Endodermal cell (in vitro differentiated cells): ENCODE measurements around the gene ARHGAP31. TPM values are rescaled to one million over a fixed set of nuclear protein-coding genes. Genes with fewer than 3 reads are reported as not detected.
"Not testable (repeated sequence)": the region's sequence is repeated elsewhere in the genome, so short reads cannot be mapped to it uniquely, and the experiment has no call there.

Experiments
- DNase-seq: peaks from one replicate; pipeline ENCODE4 v3.0.0-alpha.2; 2017
- H3K27ac ChIP-seq: 2 replicates; pipeline ENCODE4 v1.5.1; 2013; ENCODE audit warnings: mild to moderate bottlenecking, low read depth, low read length, moderate library complexity
- H3K27me3 ChIP-seq: 2 replicates; pipeline ENCODE4 v1.6.1; 2013; ENCODE audit warnings: mild to moderate bottlenecking, low read length, moderate library complexity; ENCODE audit not compliant: insufficient read depth, control insufficient read depth, poor library complexity, severe bottlenecking
- H3K36me3 ChIP-seq: 2 replicates; pipeline ENCODE4 v1.7.0; 2013; ENCODE audit warnings: mild to moderate bottlenecking, low read length, moderate library complexity; ENCODE audit not compliant: control insufficient read depth, insufficient read depth
- H3K4me1 ChIP-seq: one replicate; pipeline ENCODE4 v1.7.0; 2013; ENCODE audit warnings: low read length; ENCODE audit not compliant: control insufficient read depth, insufficient read depth
- H3K4me3 ChIP-seq: 2 replicates; pipeline ENCODE4 v1.5.1; 2013; ENCODE audit warnings: mild to moderate bottlenecking, low read length, moderate library complexity
- H3K9ac ChIP-seq: 2 replicates; pipeline ENCODE4 v1.6.1; 2013; ENCODE audit warnings: mild to moderate bottlenecking, low read length, moderate library complexity; ENCODE audit not compliant: poor library complexity, severe bottlenecking; ENCODE audit errors: extremely low read depth
- H3K9me3 ChIP-seq: 2 replicates; pipeline ENCODE4 v1.6.1; 2013; ENCODE audit warnings: mild to moderate bottlenecking, low read length, moderate library complexity; ENCODE audit not compliant: control insufficient read depth
- H3K27ac Mint-ChIP-seq: 2 replicates; pipeline ENCODE4 v1.8.0; 2020; ENCODE audit warnings: mixed read lengths
- H3K27me3 Mint-ChIP-seq: 2 replicates; pipeline ENCODE4 v1.8.0; 2021; ENCODE audit warnings: mild to moderate bottlenecking, mixed read lengths; ENCODE audit not compliant: insufficient read depth
- H3K36me3 Mint-ChIP-seq: 2 replicates; pipeline ENCODE4 v1.8.0; 2020; ENCODE audit warnings: low read depth, mixed read lengths
- H3K4me1 Mint-ChIP-seq: 2 replicates; pipeline ENCODE4 v1.8.0; 2020; ENCODE audit warnings: mixed read lengths
- H3K4me3 Mint-ChIP-seq: 2 replicates; pipeline ENCODE4 v1.8.0; 2020; ENCODE audit warnings: mild to moderate bottlenecking, moderate library complexity, mixed read lengths
- H3K9me3 Mint-ChIP-seq: 2 replicates; pipeline ENCODE4 v1.8.0; 2020; ENCODE audit warnings: mild to moderate bottlenecking, mixed read lengths
- WGBS, 2 experiments: methylation state at CpG; one replicate each; pipeline versions ENCODE4 v1.1.5 to v1.1.7; 2013; ENCODE audit warnings: missing lambda C conversion rate in 2 of 2, mixed read lengths in 1 of 2; ENCODE audit not compliant: insufficient coverage in 1 of 2, insufficient read length in 1 of 2; 5-methylcytosine and 5-hydroxymethylcytosine counted together
- total RNA-seq, 2 donors: library from RNA; stranded (reverse); fragmentation: NEBNext Ultra II Directional in 1 of 2; extraction: Animal tissue kit (Norgen Biotek cat#: 25700) in 1 of 2; gene quantifications; 2 replicates in 1 of 2; 3 replicates in 1 of 2; pipeline ENCODE4 v1.2.1, GENCODE V29; 2021
- TF ChIP-seq, protein P1 (sequence below): fragments of 200-600 bp; sonication (generic); conservative IDR thresholded peaks from 2 replicates; pipeline ENCODE4 v1.5.0; 2021; ENCODE audit warnings: antibody characterized with exemption, mild to moderate bottlenecking

ARHGAP31 gene
- total RNA-seq, 2 donors from 2014 or later = 2.2 to 2.3 TPM

DNA sequence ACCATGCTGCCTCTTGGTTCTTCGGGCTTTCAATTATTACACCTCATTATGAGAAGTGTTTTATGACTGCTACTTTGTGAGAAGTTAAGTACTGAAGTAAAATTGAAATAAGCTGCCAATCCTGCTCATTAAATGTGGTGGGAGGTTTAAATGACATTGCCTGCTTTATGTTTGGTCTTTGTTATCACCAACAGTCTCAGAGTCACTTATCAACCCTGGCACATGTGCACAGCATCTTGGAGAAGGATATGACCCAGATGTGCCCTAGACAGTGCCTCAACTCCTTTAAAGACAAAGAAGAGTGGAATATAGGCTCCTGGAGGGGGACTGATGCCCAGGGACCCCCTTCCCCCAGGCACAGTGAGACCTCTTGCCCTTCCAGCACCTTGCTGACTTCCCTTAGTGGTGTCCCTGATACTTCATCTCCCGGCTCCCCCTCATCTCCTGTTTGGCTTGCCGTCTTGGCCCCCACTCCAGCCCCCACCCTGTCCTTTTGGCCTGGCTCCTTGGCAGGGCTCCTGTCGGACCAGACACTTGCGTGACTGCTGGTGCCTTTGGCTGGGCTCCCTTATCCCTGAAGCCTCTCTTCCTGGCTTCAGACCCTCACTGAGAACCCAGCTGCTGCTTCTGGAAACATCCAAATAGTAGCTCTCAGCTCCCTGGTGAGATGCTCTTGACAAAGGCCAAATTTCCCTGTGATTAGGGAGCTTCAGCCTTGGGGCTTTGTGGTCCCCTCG, 39.8 kb downstream of the ARHGAP31 start:
- no peaks in the 10 kb centered on the region for H3K36me3 Mint-ChIP-seq
- H3K27me3 Mint-ChIP-seq = no peaks in the 10 kb centered on the region
- H3K4me1 Mint-ChIP-seq = peaks cover 30% of the 10 kb centered on the region
- Histone ChIP-seq H3K27ac (no peak overlapping the region), H3K9ac (no peak overlapping the region), H3K4me3 (no peak overlapping the region), H3K9me3 (no peaks in the 10 kb centered on the region), H3K27me3 (no peaks in the 10 kb centered on the region), H3K4me1 (peaks cover 13% of the 10 kb centered on the region), H3K36me3 (no peaks in the 10 kb centered on the region)
- H3K4me3 Mint-ChIP-seq = no peak overlapping the region
- no peak for DNase-seq
- 90 to 91% methylated on average over 4 to 5 of the region's 6 CpGs for WGBS, 2 experiments
- peaks cover 5% of the 10 kb centered on the region for H3K9me3 Mint-ChIP-seq
- no peak overlapping the region for H3K27ac Mint-ChIP-seq
- TF ChIP-seq, protein P1, sequence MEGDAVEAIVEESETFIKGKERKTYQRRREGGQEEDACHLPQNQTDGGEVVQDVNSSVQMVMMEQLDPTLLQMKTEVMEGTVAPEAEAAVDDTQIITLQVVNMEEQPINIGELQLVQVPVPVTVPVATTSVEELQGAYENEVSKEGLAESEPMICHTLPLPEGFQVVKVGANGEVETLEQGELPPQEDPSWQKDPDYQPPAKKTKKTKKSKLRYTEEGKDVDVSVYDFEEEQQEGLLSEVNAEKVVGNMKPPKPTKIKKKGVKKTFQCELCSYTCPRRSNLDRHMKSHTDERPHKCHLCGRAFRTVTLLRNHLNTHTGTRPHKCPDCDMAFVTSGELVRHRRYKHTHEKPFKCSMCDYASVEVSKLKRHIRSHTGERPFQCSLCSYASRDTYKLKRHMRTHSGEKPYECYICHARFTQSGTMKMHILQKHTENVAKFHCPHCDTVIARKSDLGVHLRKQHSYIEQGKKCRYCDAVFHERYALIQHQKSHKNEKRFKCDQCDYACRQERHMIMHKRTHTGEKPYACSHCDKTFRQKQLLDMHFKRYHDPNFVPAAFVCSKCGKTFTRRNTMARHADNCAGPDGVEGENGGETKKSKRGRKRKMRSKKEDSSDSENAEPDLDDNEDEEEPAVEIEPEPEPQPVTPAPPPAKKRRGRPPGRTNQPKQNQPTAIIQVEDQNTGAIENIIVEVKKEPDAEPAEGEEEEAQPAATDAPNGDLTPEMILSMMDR = no peak

DNA sequence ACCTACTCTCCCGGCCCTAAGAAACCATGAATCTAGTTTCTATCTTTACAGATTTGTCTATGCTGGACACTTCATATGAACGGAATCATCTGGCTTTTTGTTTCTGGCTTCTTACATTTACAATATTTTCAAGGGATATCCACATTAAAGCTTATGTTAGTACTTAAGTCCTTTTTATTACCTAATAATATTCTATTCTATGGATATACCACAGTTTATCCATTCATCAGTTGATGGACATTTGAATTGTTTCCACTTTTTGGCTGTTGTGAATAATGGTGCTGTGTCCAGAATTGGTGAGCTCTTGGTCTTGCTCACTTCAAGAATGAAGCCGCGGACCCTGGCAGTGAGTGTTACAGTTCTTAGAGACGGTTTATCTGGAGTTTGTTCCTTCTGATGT, 42.6 kb downstream of the ARHGAP31 start:
- Mint-ChIP-seq H3K4me1 (peaks cover 8% of the 10 kb centered on the region), H3K4me3 (no peak overlapping the region), H3K9me3 (peaks cover 5% of the 10 kb centered on the region), H3K27me3 (no peaks in the 10 kb centered on the region), H3K36me3 (no peaks in the 10 kb centered on the region), H3K27ac (no peak overlapping the region)
- Histone ChIP-seq H3K27me3 (no peaks in the 10 kb centered on the region), H3K36me3 (no peaks in the 10 kb centered on the region), H3K27ac (no peak overlapping the region), H3K9ac (no peak overlapping the region), H3K4me1 (no peaks in the 10 kb centered on the region), H3K9me3 (no peaks in the 10 kb centered on the region), H3K4me3 (no peak overlapping the region)
- no peak for DNase-seq
- 67 to 82% methylated on average over 3 to 5 of the region's 5 CpGs for WGBS, 2 experiments
- TF ChIP-seq, protein P1 = no peak

DNA sequence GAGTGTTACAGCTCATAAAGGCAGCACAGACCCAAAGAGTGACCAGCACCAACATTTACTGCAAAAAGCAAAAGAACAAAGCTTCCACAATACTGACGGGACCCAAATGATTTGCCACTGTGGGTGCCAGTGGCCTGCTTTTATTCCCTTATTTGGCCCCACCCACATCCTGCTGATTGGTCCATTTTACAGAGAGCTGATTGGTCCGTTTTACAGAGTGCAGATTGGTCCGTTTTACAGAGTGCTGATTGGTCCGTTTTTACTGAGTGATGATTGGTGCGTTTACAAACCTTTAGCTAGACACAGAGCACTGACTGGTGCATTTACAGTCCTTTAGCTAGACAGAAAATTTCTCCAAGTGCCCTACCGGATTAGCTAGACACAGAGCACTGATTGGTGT, 43.2 kb downstream of the ARHGAP31 start:
- H3K4me3 Mint-ChIP-seq, H3K27me3 ChIP-seq, H3K9me3 Mint-ChIP-seq, H3K27me3 Mint-ChIP-seq, H3K36me3 Mint-ChIP-seq, H3K36me3 ChIP-seq, H3K4me1 ChIP-seq, H3K4me3 ChIP-seq, H3K27ac ChIP-seq, DNase-seq, H3K27ac Mint-ChIP-seq, H3K9me3 ChIP-seq, H3K9ac ChIP-seq, H3K4me1 Mint-ChIP-seq: not testable (repeated sequence)
- WGBS, 2 experiments = 92 to 94% methylated on average over 5 to 6 of the region's 6 CpGs

DNA sequence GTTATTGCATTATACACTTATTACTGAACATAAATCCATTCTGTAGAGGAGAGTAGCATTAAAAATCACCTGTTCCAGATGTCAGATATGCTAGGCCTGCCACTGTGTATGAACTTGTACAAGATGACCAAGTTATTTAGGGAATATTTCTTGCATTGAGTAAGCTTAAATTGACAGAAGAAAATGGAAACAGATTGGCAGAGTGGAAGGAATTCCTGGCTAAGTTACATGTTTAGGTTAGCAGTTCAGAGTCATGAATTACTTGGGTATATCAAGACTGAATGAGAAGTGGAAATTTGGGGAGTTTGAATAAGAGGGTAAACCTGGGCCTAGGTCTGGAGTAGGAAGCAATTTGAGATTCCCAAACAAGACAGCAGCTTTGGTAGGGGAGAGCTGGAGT, 44.6 kb downstream of the ARHGAP31 start:
- no peak overlapping the region for H3K9ac ChIP-seq
- Mint-ChIP-seq H3K9me3 (peaks cover 5% of the 10 kb centered on the region), H3K4me1 (peaks cover 7% of the 10 kb centered on the region), H3K4me3 (no peak overlapping the region), H3K27ac (no peak overlapping the region), H3K36me3 (no peaks in the 10 kb centered on the region), H3K27me3 (no peaks in the 10 kb centered on the region)
- TF ChIP-seq, protein P1 = no peak
- no peak overlapping the region for H3K4me3 ChIP-seq
- no peaks in the 10 kb centered on the region for H3K9me3 ChIP-seq
- H3K36me3 ChIP-seq = no peaks in the 10 kb centered on the region
- DNase-seq = no peak
- H3K27ac ChIP-seq = no peak overlapping the region
- no peaks in the 10 kb centered on the region for H3K4me1 ChIP-seq
- no peaks in the 10 kb centered on the region for H3K27me3 ChIP-seq
